Activated T-cell treated with anti-CD3 and anti-CD28 coated beads, Interleukin-2, amount 50 U/mL, for 24 hours (primary cell): ENCODE data around the gene WDR11.

ENCODE experiments used
- DNase-seq: peaks from one replicate; pipeline ENCODE4 v3.0.0-alpha.2; 2020
- H3K27ac Mint-ChIP-seq: 2 replicates; pipeline ENCODE4 v1.8.0; 2020; ENCODE audit warnings: mild to moderate bottlenecking, mixed read lengths
- H3K27me3 Mint-ChIP-seq: 2 replicates; pipeline ENCODE4 v1.8.0; 2020; ENCODE audit warnings: mixed read lengths
- H3K36me3 Mint-ChIP-seq: 2 replicates; pipeline ENCODE4 v1.8.0; 2020; ENCODE audit warnings: low read depth, mixed read lengths
- H3K4me1 Mint-ChIP-seq: 2 replicates; pipeline ENCODE4 v1.8.0; 2020; ENCODE audit warnings: low read depth, mixed read lengths
- H3K4me3 Mint-ChIP-seq: 2 replicates; pipeline ENCODE4 v1.8.0; 2020; ENCODE audit warnings: mild to moderate bottlenecking, moderate library complexity, mixed read lengths
- H3K9me3 Mint-ChIP-seq: 2 replicates; pipeline ENCODE4 v1.8.0; 2020; ENCODE audit warnings: mixed read lengths

The WDR11 gene

DNA sequence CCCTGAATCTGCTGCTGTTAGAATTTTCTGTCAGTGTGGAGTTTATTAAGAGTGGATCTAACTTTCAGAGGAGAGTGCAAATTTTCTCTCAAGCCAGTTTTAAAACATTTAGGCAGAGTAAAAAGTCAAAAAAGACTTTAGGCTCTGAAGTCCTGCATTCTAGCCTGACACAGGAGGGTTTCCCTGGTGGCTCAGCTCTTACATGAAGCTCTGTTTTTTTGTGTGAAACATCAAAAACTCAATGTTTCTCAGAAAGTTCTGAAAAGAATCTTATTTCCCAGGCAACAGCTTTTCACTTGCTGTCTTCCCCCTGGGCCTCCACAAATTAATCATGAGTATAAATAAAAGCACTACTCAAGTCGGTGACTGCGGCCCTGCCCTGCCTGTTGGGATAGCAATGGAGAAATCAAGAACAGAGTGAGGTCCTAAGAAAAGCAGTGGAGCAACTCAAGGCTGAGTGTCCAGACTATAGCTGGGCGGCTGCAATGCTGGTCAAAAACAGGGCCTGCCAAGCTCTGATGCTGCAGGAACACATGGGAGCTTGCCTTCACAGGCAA, 22.3 kb upstream of the WDR11 start:
- no peak overlapping the region for H3K27ac Mint-ChIP-seq
- no peaks in the 10 kb centered on the region for H3K9me3 Mint-ChIP-seq
- DNase-seq, result no peak
- no peak overlapping the region for H3K4me3 Mint-ChIP-seq
- no peaks in the 10 kb centered on the region for H3K36me3 Mint-ChIP-seq
- no peaks in the 10 kb centered on the region for H3K4me1 Mint-ChIP-seq
- H3K27me3 Mint-ChIP-seq, result peaks cover 23% of the 10 kb centered on the region

GRCh38 chr10:120832106-120832505, 19.1 kb upstream of the WDR11 start:
- peaks cover 20% of the 10 kb centered on the region for H3K27me3 Mint-ChIP-seq
- H3K9me3 Mint-ChIP-seq, result no peaks in the 10 kb centered on the region
- no peak overlapping the region for H3K27ac Mint-ChIP-seq
- DNase-seq, result no peak
- H3K4me1 Mint-ChIP-seq, result no peaks in the 10 kb centered on the region
- no peak overlapping the region for H3K4me3 Mint-ChIP-seq
- no peaks in the 10 kb centered on the region for H3K36me3 Mint-ChIP-seq

DNA sequence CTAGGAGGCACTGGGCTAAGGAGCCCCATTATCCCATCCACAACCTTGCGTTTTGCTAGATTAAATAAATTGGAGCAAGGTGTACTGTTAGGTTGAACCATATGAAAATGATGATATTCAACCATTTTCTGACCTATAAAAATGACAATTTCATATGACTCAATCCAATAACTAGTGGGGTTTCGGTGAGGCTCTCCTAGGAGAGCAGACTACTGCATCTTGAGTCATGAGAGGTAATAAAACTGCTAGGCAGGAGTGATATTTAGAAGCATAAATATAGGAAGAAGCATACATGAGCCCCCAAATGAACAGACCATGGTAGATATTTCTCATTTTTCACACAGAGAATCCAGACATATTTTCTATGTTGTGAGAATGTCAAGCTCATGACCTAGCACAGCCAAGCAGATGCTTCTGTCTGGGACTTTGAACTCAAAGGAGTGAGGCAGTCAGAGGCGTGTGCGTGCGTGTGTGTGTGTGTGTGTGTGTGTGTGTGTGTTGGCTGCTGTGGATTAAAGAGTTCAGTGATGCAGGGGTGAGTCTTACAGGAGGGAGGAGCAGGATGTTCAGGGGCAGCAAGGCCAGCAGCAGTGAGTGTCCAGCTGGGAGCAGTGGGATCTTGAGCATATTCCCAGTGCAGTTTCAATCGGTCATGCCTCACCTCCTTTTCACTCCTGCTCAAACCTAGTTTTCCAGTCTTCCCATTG, 17.8 kb upstream of the WDR11 start:
- Mint-ChIP-seq H3K4me1 (no peaks in the 10 kb centered on the region), H3K9me3 (no peaks in the 10 kb centered on the region), H3K4me3 (no peak overlapping the region), H3K27me3 (peaks cover 24% of the 10 kb centered on the region), H3K36me3 (no peaks in the 10 kb centered on the region), H3K27ac (no peak overlapping the region)
- no peak for DNase-seq

DNA sequence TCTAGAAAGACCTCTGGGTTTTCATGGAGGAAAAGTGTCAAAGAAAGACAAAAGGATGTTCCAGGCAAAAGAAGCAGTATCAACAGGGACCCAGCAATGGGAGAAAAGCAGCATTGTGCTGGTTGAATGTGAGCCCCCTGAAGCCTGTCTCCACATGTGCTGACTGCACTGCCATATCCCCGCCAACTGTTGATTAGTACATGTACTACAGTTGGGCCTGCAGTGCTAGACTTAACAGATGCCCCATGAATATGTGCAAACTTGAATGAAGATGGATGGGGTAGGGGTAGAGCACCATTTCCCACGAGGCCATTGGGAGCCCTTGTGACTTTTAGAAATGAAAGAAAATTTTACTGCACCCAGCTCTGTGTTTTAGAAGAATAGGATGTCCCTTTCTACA, 15.6 kb upstream of the WDR11 start:
- H3K4me1 Mint-ChIP-seq, result no peaks in the 10 kb centered on the region
- H3K27me3 Mint-ChIP-seq, result peaks cover 17% of the 10 kb centered on the region
- H3K4me3 Mint-ChIP-seq, result no peak overlapping the region
- DNase-seq, result no peak
- no peak overlapping the region for H3K27ac Mint-ChIP-seq
- H3K9me3 Mint-ChIP-seq, result no peaks in the 10 kb centered on the region
- H3K36me3 Mint-ChIP-seq, result no peaks in the 10 kb centered on the region

GRCh38 chr10:120838941-120839340, 12.2 kb upstream of the WDR11 start:
- Mint-ChIP-seq H3K36me3 (no peaks in the 10 kb centered on the region), H3K9me3 (no peaks in the 10 kb centered on the region), H3K27ac (no peak overlapping the region), H3K4me1 (no peaks in the 10 kb centered on the region), H3K4me3 (no peak overlapping the region), H3K27me3 (peaks cover 9% of the 10 kb centered on the region)
- no peak for DNase-seq

GRCh38 chr10:120841522-120842189, 9.5 kb upstream of the WDR11 start:
- no peaks in the 10 kb centered on the region for H3K36me3 Mint-ChIP-seq
- H3K27me3 Mint-ChIP-seq, result peaks cover 4% of the 10 kb centered on the region
- H3K27ac Mint-ChIP-seq, result no peak overlapping the region
- H3K9me3 Mint-ChIP-seq, result no peaks in the 10 kb centered on the region
- no peak overlapping the region for H3K4me3 Mint-ChIP-seq
- DNase-seq, result no peak
- no peaks in the 10 kb centered on the region for H3K4me1 Mint-ChIP-seq

- Mint-ChIP-seq H3K36me3 (peaks cover 59% of the 10 kb centered on the region), H3K27me3 (no peaks in the 10 kb centered on the region), H3K4me1 (peaks cover 43% of the 10 kb centered on the region), H3K4me3 (no peak overlapping the region), H3K27ac (no peak overlapping the region), H3K9me3 (peaks cover 2% of the 10 kb centered on the region)
- no peak for DNase-seq
These were observed 3.2 kb downstream of the WDR11 start for GRCh38 chr10:120854388-120854787.

DNA sequence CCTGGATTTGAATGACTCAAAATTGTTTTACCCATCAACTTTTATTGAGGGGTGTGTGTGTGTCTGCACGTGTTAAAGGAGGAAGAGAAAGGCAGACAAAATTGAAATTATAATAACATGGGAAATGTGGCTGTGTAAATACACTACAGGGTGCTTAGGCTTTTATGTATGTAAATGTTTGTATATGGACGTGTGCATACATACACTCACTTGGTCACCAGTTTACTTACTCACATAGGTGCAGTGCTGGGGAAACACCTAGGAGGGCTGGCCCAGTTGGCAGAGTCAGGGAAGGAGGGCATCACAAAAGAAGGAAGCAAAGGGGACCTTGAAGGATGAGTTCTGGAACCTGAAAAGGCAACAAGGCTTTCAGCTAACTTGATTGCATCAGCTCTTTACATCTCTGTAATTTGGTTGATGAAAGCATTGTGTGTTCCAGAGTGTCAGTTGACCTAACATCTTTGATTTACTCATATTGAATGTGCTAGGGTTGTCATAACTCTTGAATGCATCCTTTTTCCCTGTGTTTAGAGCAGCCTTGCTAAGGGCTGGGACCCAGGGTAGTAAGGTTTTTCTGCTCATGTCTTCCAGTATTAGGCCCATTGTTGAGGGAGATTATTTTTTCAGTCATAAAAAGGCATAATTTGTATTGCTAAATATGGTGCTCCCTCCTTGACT, 10.2 kb downstream of the WDR11 start:
- Mint-ChIP-seq H3K36me3 (peaks cover 68% of the 10 kb centered on the region), H3K4me3 (no peak overlapping the region), H3K27me3 (no peaks in the 10 kb centered on the region), H3K27ac (no peak overlapping the region), H3K4me1 (peaks cover 2% of the 10 kb centered on the region), H3K9me3 (no peaks in the 10 kb centered on the region)
- DNase-seq, result no peak

DNA sequence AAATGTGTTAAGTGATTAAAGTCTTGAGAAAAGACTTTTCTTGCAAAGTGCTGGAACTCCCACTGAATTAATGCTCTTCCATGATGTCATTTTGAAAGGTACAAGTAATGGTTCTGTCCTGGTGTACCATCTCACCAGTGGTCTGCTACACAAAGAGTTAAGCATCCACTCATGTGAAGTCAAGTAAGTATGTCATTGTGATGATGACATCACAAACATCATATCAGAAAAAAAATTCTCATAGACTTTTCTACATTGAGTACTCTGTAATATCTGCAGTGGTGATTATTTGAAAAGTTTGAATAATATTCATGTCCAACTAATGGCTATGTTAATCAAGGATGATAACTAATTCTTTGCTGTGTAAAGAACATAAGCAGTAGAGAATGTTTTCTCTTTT, 22.6 kb downstream of the WDR11 start:
- Mint-ChIP-seq H3K27me3 (no peaks in the 10 kb centered on the region), H3K9me3 (no peaks in the 10 kb centered on the region), H3K36me3 (peaks cover 73% of the 10 kb centered on the region), H3K27ac (no peak overlapping the region), H3K4me3 (no peak overlapping the region), H3K4me1 (no peaks in the 10 kb centered on the region)
- no peak for DNase-seq

- no peaks in the 10 kb centered on the region for H3K27me3 Mint-ChIP-seq
- H3K36me3 Mint-ChIP-seq, result peaks cover 79% of the 10 kb centered on the region
- H3K27ac Mint-ChIP-seq, result no peak overlapping the region
- H3K4me1 Mint-ChIP-seq, result no peaks in the 10 kb centered on the region
- no peaks in the 10 kb centered on the region for H3K9me3 Mint-ChIP-seq
- DNase-seq, result no peak
- H3K4me3 Mint-ChIP-seq, result no peak overlapping the region
These were observed 31.9 kb downstream of the WDR11 start for GRCh38 chr10:120883071-120883470.

- Mint-ChIP-seq H3K27ac (no peak overlapping the region), H3K9me3 (no peaks in the 10 kb centered on the region), H3K36me3 (peaks cover 91% of the 10 kb centered on the region)
These were observed 36.3 kb downstream of the WDR11 start for GRCh38 chr10:120887482-120887881.

DNA sequence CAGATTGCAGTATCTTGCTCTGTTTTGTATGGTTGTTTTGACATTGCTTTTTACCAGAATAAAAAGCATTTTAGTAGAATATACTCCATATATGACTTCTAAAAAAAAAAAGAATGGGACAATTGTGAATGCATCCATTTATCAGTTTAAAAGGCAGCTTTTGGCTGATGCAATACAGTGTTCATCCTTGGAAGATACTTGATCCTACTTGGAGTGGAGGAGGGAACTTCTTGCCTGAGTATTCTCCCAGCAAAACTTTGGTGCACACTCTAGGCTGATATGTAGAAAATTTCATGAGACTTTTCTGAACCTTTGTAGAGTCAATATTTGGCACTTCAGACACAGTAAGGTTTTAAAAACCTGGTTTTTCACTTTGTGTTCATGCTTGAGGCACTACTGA, 40.2 kb downstream of the WDR11 start:
- no peaks in the 10 kb centered on the region for H3K4me1 Mint-ChIP-seq
- no peaks in the 10 kb centered on the region for H3K27me3 Mint-ChIP-seq
- no peak overlapping the region for H3K4me3 Mint-ChIP-seq
- H3K27ac Mint-ChIP-seq, result no peak overlapping the region
- H3K9me3 Mint-ChIP-seq, result no peaks in the 10 kb centered on the region
- peaks cover 79% of the 10 kb centered on the region for H3K36me3 Mint-ChIP-seq
- no peak for DNase-seq

More at GRCh38 chr10:120887482-120887881, 36.3 kb downstream of the WDR11 start:
- H3K4me3 Mint-ChIP-seq, result no peak overlapping the region
- no peaks in the 10 kb centered on the region for H3K27me3 Mint-ChIP-seq
- DNase-seq, result no peak
- H3K4me1 Mint-ChIP-seq, result no peaks in the 10 kb centered on the region

- Mint-ChIP-seq H3K27ac (no peak overlapping the region), H3K4me1 (no peaks in the 10 kb centered on the region), H3K9me3 (no peaks in the 10 kb centered on the region), H3K36me3 (peaks cover 74% of the 10 kb centered on the region), H3K4me3 (no peak overlapping the region), H3K27me3 (no peaks in the 10 kb centered on the region)
- DNase-seq, result no peak
These were observed 43.4 kb downstream of the WDR11 start for GRCh38 chr10:120894556-120894955.

- no peaks in the 10 kb centered on the region for H3K9me3 Mint-ChIP-seq
- peaks cover 74% of the 10 kb centered on the region for H3K36me3 Mint-ChIP-seq
- H3K27ac Mint-ChIP-seq, result no peak overlapping the region
- no peaks in the 10 kb centered on the region for H3K27me3 Mint-ChIP-seq
- no peak for DNase-seq
- no peak overlapping the region for H3K4me3 Mint-ChIP-seq
- H3K4me1 Mint-ChIP-seq, result no peaks in the 10 kb centered on the region
These were observed 46.2 kb downstream of the WDR11 start for GRCh38 chr10:120897343-120897742.

DNA sequence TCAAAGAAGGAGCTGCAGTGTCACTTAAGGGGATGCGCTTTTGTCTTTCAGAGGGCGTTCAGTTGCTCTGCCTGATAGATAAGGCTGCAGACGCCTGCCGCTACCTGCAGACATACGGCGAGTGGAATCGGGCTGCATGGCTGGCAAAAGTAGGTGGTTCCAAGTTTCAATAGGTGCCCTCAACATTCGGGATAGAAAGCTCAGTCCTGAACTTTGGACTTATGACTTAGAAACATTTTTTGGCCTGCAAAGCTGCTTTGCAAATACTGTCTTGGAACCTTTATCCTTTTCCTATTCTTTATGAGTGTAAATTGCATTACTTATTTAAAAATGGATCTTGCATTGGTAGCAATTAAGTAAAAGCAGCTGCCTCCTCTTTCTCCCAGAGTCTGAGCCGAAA, 54.1 kb downstream of the WDR11 start:
- no peak for DNase-seq
- no peaks in the 10 kb centered on the region for H3K4me1 Mint-ChIP-seq
- no peak overlapping the region for H3K27ac Mint-ChIP-seq
- H3K9me3 Mint-ChIP-seq, result peaks cover 10% of the 10 kb centered on the region
- no peaks in the 10 kb centered on the region for H3K27me3 Mint-ChIP-seq
- H3K4me3 Mint-ChIP-seq, result no peak overlapping the region
- peaks cover 96% of the 10 kb centered on the region for H3K36me3 Mint-ChIP-seq
